Activated CD8-positive, alpha-beta memory T cell treated with anti-CD3 and anti-CD28 coated beads for 24 hours (primary cell): ENCODE data around the gene ATN1.
A peak's percentile ranks its signal among the peaks of the same experiment; 100 is the strongest.
"Not testable (repeated sequence)": the region's sequence is repeated elsewhere in the genome, so short reads cannot be mapped to it uniquely, and the experiment has no call there.

ENCODE experiments used
- DNase-seq: peaks from one replicate; pipeline ENCODE4 v3.0.0-alpha.2; 2020

The ATN1 gene, protein sequence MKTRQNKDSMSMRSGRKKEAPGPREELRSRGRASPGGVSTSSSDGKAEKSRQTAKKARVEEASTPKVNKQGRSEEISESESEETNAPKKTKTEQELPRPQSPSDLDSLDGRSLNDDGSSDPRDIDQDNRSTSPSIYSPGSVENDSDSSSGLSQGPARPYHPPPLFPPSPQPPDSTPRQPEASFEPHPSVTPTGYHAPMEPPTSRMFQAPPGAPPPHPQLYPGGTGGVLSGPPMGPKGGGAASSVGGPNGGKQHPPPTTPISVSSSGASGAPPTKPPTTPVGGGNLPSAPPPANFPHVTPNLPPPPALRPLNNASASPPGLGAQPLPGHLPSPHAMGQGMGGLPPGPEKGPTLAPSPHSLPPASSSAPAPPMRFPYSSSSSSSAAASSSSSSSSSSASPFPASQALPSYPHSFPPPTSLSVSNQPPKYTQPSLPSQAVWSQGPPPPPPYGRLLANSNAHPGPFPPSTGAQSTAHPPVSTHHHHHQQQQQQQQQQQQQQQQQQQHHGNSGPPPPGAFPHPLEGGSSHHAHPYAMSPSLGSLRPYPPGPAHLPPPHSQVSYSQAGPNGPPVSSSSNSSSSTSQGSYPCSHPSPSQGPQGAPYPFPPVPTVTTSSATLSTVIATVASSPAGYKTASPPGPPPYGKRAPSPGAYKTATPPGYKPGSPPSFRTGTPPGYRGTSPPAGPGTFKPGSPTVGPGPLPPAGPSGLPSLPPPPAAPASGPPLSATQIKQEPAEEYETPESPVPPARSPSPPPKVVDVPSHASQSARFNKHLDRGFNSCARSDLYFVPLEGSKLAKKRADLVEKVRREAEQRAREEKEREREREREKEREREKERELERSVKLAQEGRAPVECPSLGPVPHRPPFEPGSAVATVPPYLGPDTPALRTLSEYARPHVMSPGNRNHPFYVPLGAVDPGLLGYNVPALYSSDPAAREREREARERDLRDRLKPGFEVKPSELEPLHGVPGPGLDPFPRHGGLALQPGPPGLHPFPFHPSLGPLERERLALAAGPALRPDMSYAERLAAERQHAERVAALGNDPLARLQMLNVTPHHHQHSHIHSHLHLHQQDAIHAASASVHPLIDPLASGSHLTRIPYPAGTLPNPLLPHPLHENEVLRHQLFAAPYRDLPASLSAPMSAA (N-terminal part only)

DNA sequence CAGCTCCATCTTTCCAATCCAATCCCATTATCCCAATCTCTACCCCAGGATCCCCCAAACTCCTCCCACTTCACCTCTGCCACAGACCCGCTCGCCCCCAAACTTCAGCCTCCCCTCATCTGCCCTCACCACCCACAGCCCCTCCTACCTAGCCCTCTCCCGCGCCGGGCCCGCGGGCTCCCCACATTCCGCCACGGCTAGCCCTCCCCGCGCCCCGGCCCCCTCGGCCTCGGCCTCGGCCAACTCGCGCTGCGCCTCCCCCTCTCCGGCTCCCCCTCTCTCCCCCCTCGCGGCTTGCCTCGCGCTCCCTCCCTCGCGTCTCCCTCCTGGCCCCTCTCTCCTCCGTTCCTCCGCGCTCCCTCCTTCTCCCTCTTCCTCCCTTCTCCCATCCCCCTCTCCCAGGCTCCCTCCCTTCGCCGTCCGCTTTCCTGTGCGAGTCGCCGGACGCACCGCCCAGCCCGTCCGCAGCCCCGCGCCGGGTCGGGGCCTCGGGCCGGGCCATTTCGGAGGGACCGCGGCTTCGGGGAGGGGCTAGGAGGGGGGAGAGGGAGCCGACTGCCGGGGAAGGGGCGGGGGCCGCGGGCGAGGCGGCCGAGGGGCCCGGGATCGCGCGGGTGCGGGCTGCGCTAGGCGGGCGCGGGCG lies at the start of gene ATN1:
Gene ATN1, plus strand, starts transcription at position 581 of the 643 bp plus-strand sequence. CDS start 6,043 bp downstream, outside the sequence.
- peak; percentile 84 for DNase-seq

DNA sequence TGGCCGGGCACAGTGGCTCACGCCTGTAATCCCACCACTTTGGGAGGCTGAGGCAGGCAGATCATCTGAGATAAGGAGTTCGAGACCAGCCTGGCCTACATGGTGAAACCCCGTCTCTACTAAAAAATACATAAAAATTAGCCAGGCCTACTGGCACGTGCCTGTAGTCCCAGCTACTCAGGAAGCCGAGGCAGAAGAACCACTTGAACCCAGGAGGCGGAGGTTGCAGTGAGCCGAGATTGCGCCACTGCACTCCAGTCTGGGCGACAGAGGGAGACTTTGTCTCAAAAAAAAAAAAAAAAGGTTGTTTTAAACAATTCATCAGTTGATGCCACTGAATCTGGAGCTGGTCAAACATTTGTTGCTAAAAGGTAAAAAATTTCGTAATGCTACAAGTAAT lies 47.9 kb upstream of the ATN1 start:
- not testable (repeated sequence) for DNase-seq

DNA sequence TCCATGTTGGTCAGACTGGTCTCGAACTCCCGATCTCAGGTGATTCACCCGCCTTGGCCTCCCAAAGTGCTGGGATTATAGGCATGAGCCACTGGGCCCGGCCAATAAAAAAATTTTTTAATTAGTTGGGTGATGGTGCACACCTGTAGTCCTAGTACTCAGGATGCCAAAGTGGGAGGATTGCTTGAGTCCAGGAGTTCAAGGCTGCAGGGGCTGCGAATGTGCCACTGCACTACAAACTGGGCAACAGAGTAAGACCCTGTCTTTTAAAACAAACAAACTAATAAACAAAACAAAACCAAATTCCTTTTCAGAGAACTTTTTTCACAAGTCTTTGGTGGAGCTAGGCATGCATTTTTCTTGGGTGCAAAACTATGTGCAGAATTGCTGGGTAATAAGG lies 44.5 kb upstream of the ATN1 start:
- DNase-seq: no peak

DNA sequence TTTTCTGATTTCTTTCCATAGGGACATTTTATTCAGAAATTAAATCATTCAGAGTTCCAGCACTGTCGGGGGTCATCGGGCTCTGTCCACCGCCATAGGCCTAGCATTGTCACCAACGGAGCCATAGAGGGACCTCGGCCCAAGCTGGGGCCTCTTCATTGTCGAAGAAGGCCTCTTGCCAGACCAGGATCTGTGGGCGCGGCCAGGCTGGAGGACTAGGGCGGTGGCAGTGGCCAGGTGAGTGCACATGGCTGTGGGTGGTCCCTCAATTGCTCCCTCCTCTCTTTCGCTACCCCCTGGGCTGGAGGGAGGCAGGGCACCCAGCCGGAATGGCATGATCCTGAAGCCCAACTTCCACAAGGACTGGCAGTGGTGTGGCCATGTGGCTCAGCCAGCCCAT lies 44.1 kb upstream of the ATN1 start:
- DNase-seq: no peak

DNA sequence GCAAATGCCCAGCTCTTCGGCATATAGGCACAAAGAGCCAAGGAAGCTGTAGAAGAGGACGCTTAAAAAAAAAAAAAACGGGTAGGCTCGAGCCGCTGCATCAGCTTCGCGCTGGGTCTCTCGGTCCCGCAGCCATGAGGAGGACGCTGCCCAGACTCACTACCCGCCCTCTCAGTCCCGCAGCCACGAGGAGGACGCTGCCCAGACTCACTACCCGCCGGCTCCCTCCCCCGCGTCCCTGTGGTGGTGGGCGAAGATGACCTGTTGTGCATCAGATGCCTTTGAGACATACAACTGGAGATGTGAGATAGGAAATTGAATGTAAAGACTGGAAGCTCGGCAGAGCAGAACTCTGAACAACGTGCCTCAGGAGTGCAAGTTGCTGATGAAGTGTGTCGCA lies 43.2 kb upstream of the ATN1 start:
- no peak for DNase-seq

DNA sequence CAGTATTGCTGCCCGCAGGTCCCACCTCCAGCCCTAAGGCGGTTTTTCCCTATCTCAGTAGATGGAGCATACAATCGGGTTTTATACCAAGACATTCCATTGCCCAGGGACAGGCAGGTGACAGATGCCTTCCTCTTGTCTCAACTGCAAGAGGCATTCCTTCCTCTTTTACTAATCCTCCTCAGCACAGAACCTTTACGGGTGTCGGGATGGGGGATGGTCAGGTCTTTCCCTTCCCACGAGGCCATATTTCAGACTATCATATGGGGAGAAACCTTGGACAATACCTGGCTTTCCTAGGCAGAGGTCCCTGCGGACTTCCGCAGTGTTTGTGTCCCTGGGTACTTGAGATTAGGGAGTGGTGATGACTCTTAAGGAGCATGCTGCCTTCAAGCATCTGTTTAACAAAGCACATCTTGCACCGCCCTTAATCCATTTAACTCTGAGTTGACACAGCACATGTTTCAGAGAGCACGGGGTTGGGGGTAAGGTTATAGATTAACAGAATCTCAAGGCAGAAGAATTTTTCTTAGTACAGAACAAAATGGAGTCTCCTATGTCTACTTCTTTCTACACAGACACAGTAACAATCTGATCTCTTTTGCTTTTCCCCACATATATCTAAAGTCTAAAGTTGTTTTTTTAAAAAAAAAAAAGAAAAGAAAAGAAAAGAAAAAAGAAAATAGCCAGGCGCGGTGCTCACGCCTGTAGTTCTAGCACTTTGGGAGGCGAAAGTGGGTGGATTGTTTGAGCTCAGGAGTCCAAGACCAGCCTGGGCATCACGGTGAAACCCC lies 41.4 kb upstream of the ATN1 start:
- DNase-seq: not testable (repeated sequence)

DNA sequence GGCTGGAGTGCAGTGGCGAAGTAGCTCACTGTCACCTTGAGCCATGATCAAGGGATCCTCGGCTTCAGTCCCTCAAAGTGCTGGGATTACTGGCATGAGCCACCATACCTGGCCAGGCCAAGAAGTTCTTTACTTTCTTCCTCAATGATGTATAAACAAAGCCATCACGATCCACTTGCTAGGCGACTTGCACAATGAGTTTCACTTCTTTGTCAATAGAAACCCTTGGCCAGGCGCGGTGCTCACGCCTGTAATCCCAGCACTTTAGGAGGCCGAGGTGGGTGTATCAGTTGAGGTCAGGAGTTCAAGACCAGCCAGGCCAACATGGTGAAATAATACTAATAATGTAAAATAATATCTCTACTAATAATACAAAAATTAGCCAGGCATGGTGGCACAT lies 40.3 kb upstream of the ATN1 start:
- DNase-seq: no peak

DNA sequence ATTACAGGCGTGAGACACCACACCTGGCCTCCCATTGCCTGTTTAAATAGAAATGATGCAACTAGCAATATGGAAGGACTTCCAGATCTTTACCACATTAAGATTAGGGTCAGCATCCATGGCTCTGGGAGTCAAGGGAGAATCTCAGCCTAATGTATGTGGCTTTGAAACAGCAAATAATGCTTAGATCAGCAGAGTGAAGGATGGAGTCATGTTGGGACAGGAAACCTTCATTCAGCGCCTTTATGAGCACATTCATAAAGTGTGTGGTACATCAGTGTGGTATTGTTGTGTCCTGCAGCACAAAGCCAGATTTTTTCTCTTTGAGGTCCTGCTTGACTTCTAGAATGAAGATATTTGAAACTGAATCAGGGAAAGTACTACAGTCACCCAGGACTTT lies 39.4 kb upstream of the ATN1 start:
- no peak for DNase-seq

DNA sequence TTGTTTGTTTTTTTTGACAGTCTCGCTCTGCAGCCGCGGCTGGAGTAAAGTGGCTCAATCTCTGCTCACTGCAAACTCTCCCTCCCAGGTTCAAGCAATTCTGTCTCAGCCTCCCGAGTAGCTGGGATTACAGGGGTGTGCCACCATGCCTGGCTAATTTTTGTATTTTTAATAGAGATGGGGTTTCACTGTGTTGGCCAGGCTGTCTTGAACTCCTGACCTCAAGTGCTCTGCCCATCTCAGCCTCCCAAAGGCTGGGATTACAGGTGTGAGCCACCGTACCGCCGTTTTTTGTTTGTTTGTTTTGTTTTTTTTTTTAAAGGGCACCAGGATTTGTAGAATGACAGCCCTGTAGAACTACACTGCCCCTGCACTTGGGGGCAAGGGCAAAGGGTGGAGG lies 39.0 kb upstream of the ATN1 start:
- not testable (repeated sequence) for DNase-seq

DNA sequence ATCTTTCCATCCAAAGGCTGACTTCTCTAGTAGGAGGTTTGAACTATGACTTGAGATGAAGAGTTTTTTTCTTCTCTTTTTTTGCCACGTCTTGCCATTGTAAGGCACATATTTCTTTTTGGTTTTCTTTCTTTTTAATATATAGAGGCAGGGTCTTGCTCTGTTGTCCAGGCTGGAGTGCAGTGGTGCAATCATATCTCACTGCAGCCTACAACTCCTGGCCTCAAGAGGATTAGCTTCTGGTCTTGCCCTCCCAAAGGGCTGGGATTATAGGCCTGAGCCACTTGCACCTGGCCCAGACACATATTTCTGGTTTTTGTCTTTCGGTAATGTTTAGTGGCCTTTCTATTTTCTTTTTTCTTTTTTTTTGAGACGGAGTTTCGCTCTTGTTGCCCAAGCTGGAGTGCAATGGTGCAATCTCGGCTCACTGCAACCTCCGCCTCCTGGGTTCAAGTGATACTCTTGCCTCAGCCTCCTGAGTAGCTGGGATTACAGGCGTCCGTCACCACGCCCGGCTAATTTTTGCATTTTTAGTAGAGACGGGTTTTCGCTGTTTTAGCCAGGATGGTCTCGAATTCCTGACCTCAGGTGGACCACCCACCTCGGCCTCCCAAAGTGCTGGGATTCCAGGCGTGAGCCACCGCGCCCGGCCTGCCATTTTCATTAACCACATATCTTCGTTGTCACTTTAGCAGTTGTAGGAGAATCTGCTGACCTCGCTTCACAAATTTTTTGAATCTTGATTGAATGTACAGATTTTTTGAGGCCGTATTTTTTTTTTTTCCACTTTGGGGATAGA lies 37.8 kb upstream of the ATN1 start:
- DNase-seq: not testable (repeated sequence)

DNA sequence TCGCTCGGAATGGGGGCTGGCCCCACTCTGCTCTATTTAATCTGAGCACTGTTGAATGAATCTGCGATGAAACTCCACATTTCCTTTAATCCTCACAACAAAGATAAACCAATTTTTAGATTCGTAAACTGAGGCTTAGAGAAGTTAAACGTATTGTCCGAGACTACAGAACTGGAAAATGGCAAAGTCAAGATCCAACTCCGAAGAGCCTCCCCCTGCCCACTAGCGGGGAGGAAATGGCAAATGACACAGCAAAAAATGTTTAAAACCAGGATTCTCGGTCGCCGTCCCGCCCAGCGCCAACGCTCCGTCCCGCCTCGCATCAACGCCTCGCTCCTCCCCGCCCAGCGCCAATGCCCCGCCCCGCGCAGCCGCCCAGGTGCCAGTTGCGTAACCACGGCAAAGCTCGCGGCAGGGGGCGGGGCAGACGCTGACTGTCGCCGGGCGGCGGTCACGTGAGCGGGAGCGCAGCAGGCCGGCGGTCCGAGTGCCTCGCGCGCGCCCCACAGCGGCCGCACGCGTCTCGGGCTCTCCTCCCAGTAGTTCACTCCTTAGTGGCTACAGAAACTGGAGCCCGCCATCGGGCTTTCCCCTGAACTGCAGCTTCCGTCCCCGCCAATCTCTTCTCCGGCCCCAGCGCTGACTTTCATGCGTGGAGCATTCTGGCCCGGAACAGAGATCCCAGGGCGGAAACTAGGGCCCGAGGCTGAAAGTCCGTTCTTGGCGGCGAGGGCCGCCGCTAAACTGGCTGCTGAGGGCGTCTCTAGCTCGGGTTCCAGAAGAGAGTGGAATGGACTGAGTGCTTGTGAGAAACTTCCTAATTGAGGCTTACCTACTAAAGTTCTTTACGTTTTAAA lies 36.7 kb upstream of the ATN1 start:
- peak; percentile 98 for DNase-seq

DNA sequence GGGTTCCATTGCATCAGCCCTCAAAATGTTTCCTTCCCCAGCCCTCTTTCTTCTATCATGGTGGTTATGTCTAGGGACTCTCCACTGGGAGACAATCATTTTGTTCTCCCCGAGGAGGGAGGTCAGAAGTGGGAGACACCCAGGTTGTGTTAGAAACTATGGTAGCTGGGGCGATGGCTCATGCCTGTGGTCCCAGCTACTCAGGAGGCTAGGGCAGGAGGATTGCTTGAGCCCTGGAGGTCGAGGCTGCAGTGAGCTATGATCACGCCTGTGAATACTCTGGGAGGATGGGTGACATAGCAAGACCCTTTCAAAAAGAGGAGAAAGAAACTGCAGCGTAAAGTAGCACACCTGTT lies 36.1 kb upstream of the ATN1 start:
- peak; percentile 67 for DNase-seq

DNA sequence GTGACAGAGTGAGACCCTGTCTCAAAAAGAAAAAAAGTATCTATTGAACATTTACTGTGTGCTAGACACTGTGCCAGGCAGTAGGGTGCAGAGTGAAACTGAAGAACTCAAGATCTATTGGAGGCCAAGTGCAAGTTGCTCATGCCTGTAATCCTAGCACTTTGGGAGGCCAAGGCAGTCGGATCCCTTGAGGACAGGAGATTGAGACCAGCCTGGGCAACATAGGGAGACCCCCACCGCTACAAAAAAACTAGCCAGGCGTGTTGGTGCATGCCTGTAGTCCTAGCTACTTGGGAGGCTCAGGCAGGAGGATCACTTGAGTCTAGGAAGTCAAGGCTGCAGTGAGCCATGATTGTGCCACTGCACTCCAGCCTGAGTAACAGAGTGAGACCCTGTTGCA lies 35.1 kb upstream of the ATN1 start:
- not testable (repeated sequence) for DNase-seq

DNA sequence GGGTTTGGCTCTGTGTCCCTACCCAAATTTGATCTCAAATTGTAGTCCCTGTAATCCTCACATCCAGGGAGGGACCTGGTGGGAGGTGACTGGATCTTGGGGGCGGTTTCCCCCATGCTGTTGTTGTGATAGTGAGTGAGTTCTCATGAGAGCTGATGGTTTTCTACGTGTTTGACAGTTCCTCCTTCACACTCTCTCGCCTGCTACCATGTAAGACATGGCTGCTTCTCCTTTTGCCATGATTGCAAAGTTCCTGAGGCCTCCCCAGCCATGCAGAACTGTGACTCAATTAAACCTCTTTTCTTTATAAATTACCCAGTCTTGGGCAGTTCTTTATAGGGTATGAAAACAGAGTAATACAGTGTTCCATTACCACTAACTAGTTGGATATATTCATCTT lies 33.4 kb upstream of the ATN1 start:
- no peak for DNase-seq

DNA sequence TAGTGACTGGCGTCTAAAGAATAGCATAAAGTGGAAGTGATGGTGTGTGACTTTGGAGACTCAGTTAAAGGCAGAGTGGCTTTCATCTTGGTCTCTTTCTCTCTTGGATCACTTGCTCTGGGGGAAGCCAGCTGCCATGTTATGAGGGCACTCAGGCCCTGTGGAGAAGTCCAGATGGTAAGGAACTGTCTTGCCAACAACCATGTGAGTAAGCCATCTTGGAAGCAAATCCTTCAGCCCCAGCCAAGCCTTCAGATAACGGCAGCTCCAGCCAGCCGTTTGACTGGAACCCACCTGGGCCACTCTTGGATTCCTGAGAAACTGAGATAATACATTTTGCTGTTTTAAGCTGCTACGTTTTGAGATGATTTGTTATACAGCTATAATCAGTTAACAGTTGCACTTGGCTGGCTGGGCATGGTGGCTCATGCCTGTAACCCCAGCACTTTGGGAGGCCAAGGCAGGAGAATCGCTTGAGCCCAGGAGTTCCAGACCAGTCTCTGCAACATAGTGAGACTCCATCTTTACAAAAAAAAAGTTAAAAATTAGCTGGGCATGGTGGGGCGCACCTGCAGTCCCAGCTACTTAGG lies 30.8 kb upstream of the ATN1 start:
- DNase-seq: no peak

DNA sequence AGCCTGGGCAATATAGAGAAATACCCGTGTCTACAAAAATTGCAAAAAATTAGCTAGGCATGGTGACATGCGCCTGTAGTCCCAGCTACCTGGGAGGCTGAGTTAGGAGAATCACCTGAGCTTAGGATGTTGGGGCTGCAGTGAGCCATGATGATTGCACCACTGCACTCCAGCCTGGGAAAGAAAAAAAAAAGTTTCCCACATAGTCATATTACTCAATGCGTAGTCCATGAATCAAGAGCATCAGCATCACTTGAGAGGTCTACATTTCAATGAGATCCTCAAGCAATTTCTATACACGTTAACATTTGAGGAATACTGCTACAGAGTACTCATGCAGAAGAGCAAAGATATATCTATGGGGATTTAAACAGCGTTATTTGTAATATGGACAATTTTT lies 28.3 kb upstream of the ATN1 start:
- no peak for DNase-seq

DNA sequence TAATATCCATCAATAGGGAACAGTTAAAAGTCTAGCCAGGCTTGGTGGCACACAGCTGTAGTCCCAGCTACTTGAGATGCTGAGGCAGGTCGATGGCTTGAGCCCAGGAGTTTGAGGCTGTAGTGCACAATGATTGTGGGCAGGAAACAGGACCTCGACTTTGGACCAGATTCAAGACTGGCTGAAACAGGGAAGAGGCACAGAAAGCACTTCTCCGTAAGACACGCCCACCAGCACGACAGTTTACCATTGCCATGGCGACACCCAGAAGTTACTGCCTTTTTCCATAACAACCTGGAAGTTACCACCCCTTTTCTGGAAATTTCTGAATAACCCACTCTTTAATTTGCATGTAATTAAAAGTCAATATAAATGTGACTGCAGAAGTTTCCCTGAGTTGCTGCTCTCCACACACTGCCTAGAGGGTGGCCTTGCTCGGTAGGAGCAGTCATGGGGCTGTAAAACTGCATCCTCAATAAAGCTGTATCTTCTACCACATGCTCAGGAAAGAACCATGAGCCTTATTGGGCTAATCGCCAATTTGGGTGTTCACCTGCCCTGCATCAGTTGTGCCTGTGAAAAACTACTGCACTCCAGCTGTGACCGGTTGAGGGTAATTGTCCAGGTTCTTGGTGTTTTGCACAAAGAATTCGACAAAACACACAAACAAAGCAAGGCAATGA lies 27.8 kb upstream of the ATN1 start:
- no peak for DNase-seq

DNA sequence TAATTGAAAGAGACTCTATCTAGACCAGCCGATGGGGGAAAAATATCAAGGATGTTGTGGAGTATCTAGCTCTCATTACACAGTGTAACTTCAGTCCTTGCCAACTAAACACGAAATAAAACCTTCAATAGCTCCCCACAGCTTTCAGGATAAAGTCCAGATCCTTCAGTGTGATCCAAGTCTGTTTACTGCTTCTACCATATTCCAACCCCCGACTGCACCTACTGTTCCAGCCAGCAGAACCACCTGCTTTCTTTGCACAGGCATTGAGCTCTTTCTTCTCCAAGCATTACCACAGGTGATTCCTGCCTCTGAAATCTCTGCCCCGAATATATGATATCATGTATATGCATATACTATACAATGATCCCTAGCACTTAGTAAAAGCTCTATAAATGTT lies 25.3 kb upstream of the ATN1 start:
- DNase-seq: no peak

DNA sequence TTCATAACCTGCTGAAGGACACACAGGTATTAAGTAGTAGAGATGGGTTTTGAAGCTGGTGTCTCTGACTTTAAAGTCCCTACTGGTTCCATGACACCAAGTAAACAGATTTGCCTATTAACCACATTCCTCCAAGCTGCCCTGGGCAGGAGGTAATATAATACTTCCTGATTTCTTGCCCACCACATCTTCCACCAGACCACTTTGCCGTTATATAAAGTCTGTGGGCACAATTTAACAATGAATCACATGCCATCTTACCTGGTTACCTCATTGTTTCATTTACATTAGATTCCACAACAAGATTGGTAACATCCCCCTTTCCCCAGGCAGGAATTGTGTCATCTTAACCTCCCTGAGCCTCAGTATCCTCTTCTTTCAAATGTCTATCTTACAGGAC lies 24.0 kb upstream of the ATN1 start:
- DNase-seq: no peak
